SK-N-SH treated with all-trans-retinoic acid at 6 μM for 48 hours (cell line): ENCODE measurements around the gene FUT7.

Experiments used
- CREB5 ChIP-seq: fragments of 250-450 bp; sonication (Bioruptor Pico); IDR thresholded peaks from 2 replicates; pipeline ENCODE4 v1.5.1; 2020; ENCODE audit warnings: low read depth, mild to moderate bottlenecking, moderate library complexity
- PATZ1 ChIP-seq: fragments of 250-450 bp; sonication (Bioruptor Pico); IDR thresholded peaks from 2 replicates; pipeline ENCODE4 v1.8.0; 2020; ENCODE audit warnings: mild to moderate bottlenecking, moderate library complexity, borderline replicate concordance
- TOX ChIP-seq: fragments of 250-450 bp; sonication (Bioruptor Pico); IDR thresholded peaks from 2 replicates; pipeline ENCODE4 v1.8.0; 2021; ENCODE audit warnings: mild to moderate bottlenecking, moderate library complexity, borderline replicate concordance
- TF ChIP-seq, protein P1 (sequence below): fragments of 250-450 bp; sonication (Bioruptor Pico); IDR thresholded peaks from 2 replicates; pipeline ENCODE4 v1.5.1; 2021; ENCODE audit warnings: mild to moderate bottlenecking, moderate library complexity

DNA sequence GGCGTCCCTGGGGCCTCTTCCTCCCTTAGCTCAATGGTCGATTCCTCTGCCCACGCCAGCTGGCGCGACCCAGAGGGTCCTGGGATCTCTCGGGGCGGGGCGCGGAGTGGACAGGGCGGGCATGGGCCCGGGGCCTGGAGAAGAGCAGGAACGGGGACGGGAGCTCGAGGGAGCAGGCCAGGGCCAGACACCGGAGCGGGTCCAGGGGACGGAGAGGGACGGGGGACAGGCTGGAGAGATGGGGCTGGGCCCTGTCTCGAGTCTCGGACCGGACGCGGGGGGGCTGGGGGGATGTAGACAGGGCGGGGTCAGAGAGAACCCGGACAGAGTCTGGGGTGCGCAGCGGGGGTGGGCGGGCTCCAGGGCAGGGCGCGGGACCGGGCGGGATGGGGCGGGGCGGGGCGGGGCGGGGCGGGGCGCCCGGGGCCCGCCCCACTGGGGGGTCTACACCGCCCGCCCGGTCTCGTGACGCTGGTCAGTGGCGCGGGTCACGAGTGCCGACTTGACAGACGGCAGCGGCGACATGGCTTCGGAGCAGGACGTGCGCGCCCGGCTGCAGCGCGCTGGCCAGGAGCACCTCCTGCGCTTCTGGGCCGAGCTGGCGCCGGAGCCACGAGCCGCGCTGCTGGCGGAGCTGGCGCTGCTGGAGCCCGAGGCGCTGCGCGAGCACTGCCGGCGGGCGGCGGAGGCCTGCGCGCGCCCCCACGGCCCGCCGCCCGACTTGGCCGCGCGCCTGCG, 45.3 kb upstream of the FUT7 start, which contains the start of gene UAP1L1:
- no peak for TF ChIP-seq CREB5
- TF ChIP-seq, protein P1, sequence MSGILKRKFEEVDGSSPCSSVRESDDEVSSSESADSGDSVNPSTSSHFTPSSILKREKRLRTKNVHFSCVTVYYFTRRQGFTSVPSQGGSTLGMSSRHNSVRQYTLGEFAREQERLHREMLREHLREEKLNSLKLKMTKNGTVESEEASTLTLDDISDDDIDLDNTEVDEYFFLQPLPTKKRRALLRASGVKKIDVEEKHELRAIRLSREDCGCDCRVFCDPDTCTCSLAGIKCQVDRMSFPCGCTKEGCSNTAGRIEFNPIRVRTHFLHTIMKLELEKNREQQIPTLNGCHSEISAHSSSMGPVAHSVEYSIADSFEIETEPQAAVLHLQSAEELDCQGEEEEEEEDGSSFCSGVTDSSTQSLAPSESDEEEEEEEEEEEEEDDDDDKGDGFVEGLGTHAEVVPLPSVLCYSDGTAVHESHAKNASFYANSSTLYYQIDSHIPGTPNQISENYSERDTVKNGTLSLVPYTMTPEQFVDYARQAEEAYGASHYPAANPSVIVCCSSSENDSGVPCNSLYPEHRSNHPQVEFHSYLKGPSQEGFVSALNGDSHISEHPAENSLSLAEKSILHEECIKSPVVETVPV (CRISPR knock-in tag), result no peak
- TF ChIP-seq TOX, result no peak
- no peak for TF ChIP-seq PATZ1 (CRISPR knock-in tag)
